Loucy (cell line): Measurements from ENCODE around the gene CTIF.

Source experiments
- H2AFZ ChIP-seq: fragments of 200-600 bp; sonication (generic); 2 replicates; pipeline ENCODE4 v1.6.0; 2016; ENCODE audit warnings: antibody characterized with exemption, mild to moderate bottlenecking, low read length, moderate library complexity
- H3F3A ChIP-seq: fragments of 200-600 bp; 2 replicates; pipeline ENCODE4 v1.6.0; 2016; ENCODE audit warnings: antibody characterized with exemption, low read depth, mild to moderate bottlenecking
- H3K27me3 ChIP-seq: fragments of 200-600 bp; sonication (generic); 2 replicates; pipeline ENCODE4 v1.6.1; 2014; ENCODE audit warnings: low read length, mild to moderate bottlenecking; ENCODE audit not compliant: insufficient read depth, poor library complexity, severe bottlenecking
- H3K36me3 ChIP-seq: fragments of 200-600 bp; sonication (generic); 2 replicates; pipeline ENCODE4 v1.6.1; 2016; ENCODE audit warnings: low read length; ENCODE audit not compliant: insufficient read depth
- H3K4me1 ChIP-seq: fragments of 200-600 bp; sonication (generic); 2 replicates; pipeline ENCODE4 v1.5.1; 2014; ENCODE audit warnings: low read length, mild to moderate bottlenecking; ENCODE audit not compliant: insufficient read depth, poor library complexity, severe bottlenecking
- H3K4me2 ChIP-seq: fragments of 200-600 bp; sonication (generic); 2 replicates; pipeline ENCODE4 v1.6.0; 2014; ENCODE audit warnings: antibody characterized with exemption, low read length, low read depth, mild to moderate bottlenecking; ENCODE audit not compliant: poor library complexity, severe bottlenecking
- H3K4me3 ChIP-seq: fragments of 200-600 bp; sonication (generic); 2 replicates; pipeline ENCODE4 v1.5.1; 2014; ENCODE audit warnings: low read length, mild to moderate bottlenecking, mixed read lengths; ENCODE audit not compliant: poor library complexity, severe bottlenecking
- H3K79me2 ChIP-seq: fragments of 200-600 bp; sonication (generic); 2 replicates; pipeline ENCODE4 v1.6.1; 2014; ENCODE audit warnings: low read length; ENCODE audit not compliant: insufficient read depth
- H3K9ac ChIP-seq: fragments of 200-600 bp; sonication (generic); 2 replicates; pipeline ENCODE4 v1.6.0; 2014; ENCODE audit warnings: mild to moderate bottlenecking, low read depth, low read length, moderate library complexity; ENCODE audit not compliant: poor library complexity, severe bottlenecking
- H3K9me2 ChIP-seq: fragments of 200-600 bp; sonication (generic); replicated peaks from 2 replicates; pipeline ENCODE4 v1.6.1; 2016; ENCODE audit warnings: low read depth, low read length, mixed read lengths
- H3K9me3 ChIP-seq: fragments of 200-600 bp; sonication (generic); 2 replicates; pipeline ENCODE4 v1.6.1; 2014; ENCODE audit warnings: mild to moderate bottlenecking, antibody characterized with exemption, low read length, low read depth; ENCODE audit not compliant: insufficient read depth
- H4K20me1 ChIP-seq: fragments of 200-600 bp; sonication (generic); 2 replicates; pipeline ENCODE4 v1.6.0; 2014; ENCODE audit warnings: antibody characterized with exemption, low read length, mild to moderate bottlenecking; ENCODE audit not compliant: insufficient read depth, poor library complexity, severe bottlenecking
- EZH2phosphoT487 ChIP-seq: fragments of 200-600 bp; IDR thresholded peaks from 2 replicates; pipeline ENCODE4 v1.6.1; 2018; ENCODE audit warnings: antibody characterized with exemption, mild to moderate bottlenecking, moderate library complexity, borderline replicate concordance
- TF ChIP-seq, protein P1 (sequence below): fragments of 200-600 bp; sonication (generic); conservative IDR thresholded peaks from 2 replicates; pipeline ENCODE4 v1.5.1; 2014; ENCODE audit warnings: mild to moderate bottlenecking, antibody characterized with exemption, low read length

CTIF gene

DNA sequence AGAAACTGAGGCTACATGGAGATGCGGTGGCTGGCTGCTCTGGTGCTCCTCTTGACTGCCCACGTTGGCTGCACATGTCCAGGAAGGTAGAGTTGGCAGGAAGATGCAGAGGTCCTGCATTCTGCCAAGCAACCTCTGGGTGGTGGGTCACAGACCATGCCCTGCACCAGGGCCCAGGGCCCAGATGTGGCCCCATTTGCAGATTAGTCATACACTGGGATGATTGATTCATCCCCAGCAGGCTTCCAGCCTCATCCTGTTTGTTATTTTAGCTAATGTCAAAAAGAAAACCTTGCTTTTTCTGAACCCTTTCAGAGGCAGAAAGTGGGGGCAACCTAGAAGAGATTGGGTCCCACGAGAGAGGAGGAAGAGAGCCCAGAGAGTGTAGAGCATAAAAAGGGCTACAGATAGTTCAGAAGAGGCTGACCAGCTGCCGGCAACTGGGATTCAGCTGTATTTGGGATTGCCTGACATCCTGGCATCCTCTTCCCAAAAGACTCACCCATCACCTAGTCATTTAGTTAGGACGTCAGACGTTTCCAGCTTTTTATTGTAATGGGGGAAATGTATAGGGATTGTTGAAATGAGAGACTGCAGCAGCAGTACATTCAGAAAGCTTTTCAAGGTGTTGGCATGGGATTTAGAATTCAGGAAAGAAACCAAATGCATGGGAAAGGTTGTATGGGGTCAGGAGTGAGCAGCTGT is 101.9 kb downstream of the CTIF start:
- Histone ChIP-seq H3F3A (no peaks in the 10 kb centered on the region), H2AFZ (no peak overlapping the region), H3K4me2 (no peak overlapping the region), H3K9ac (no peak overlapping the region), H3K4me3 (no peak overlapping the region), H3K27me3 (no peaks in the 10 kb centered on the region), H4K20me1 (no peaks in the 10 kb centered on the region), H3K4me1 (no peaks in the 10 kb centered on the region), H3K9me3 (no peaks in the 10 kb centered on the region), H3K79me2 (no peaks in the 10 kb centered on the region), H3K36me3 (no peaks in the 10 kb centered on the region; the same call in 1 of the 2 replicates), H3K9me2 (no peaks in the 10 kb centered on the region)
- no peak for TF ChIP-seq EZH2phosphoT487
- TF ChIP-seq, protein P1, sequence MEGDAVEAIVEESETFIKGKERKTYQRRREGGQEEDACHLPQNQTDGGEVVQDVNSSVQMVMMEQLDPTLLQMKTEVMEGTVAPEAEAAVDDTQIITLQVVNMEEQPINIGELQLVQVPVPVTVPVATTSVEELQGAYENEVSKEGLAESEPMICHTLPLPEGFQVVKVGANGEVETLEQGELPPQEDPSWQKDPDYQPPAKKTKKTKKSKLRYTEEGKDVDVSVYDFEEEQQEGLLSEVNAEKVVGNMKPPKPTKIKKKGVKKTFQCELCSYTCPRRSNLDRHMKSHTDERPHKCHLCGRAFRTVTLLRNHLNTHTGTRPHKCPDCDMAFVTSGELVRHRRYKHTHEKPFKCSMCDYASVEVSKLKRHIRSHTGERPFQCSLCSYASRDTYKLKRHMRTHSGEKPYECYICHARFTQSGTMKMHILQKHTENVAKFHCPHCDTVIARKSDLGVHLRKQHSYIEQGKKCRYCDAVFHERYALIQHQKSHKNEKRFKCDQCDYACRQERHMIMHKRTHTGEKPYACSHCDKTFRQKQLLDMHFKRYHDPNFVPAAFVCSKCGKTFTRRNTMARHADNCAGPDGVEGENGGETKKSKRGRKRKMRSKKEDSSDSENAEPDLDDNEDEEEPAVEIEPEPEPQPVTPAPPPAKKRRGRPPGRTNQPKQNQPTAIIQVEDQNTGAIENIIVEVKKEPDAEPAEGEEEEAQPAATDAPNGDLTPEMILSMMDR = no peak; the same call in 1 of the 2 replicates

DNA sequence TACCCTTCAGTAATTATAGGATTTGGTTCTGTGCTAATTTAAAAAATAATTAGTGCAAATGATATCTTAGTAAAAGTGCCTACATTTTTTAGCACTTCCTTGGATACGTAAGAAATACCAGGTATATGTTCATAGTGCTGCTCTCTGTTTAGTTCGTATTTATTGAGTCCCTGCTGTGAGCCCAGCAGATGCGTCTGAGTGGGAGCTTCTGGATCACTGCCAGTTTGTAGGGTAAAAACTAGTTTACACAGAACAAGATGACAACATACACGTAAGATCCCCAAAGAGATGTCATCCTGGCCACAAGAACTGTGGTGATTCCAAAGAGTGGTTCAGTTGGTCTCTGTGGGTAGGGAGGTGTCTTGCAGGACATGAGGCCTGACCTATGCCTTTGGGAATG is 103.2 kb downstream of the CTIF start:
- H3K4me2 ChIP-seq = no peak overlapping the region
- H3K4me3 ChIP-seq = no peak overlapping the region
- no peaks in the 10 kb centered on the region for H4K20me1 ChIP-seq
- H2AFZ ChIP-seq = no peak overlapping the region
- H3F3A ChIP-seq = no peaks in the 10 kb centered on the region
- H3K9ac ChIP-seq = no peak overlapping the region
- H3K9me3 ChIP-seq = no peaks in the 10 kb centered on the region
- no peaks in the 10 kb centered on the region for H3K4me1 ChIP-seq
- H3K79me2 ChIP-seq = no peaks in the 10 kb centered on the region
- no peaks in the 10 kb centered on the region for H3K9me2 ChIP-seq
- H3K27me3 ChIP-seq = no peaks in the 10 kb centered on the region
- no peaks in the 10 kb centered on the region; the same call in 1 of the 2 replicates for H3K36me3 ChIP-seq
- TF ChIP-seq, protein P1 = no peak
- no peak for TF ChIP-seq EZH2phosphoT487

DNA sequence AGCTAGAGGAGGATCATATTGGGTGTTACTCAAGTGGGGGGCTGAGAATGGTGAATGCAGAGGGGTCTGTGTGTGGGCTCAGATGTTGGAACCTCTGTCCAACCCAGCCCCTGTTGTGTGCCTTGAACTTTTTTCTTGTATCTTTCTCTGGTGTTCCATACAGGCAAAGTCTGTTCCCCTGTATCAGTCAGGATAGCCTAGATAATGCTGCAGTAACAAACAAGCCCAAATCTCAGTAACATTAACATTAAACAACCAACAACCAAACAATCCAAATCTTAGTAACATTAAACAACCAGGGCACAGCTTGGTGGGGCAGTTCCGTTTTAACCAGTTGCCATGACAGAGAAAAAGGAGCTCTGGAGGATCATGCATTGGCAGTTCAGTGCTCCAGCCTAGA is 103.7 kb downstream of the CTIF start:
- no peak overlapping the region for H3K4me3 ChIP-seq
- no peaks in the 10 kb centered on the region for H3K9me2 ChIP-seq
- no peaks in the 10 kb centered on the region for H4K20me1 ChIP-seq
- H3K27me3 ChIP-seq = no peaks in the 10 kb centered on the region
- H3F3A ChIP-seq = no peaks in the 10 kb centered on the region
- no peak overlapping the region for H2AFZ ChIP-seq
- no peak overlapping the region for H3K4me2 ChIP-seq
- H3K4me1 ChIP-seq = no peaks in the 10 kb centered on the region
- H3K79me2 ChIP-seq = no peaks in the 10 kb centered on the region
- H3K36me3 ChIP-seq = no peaks in the 10 kb centered on the region; the same call in 1 of the 2 replicates
- TF ChIP-seq EZH2phosphoT487 = no peak
- TF ChIP-seq, protein P1 = no peak
- no peak overlapping the region for H3K9ac ChIP-seq
- no peaks in the 10 kb centered on the region for H3K9me3 ChIP-seq
